ENCODE measurements around the gene PNMA8B. TPM values are rescaled to one million over a fixed set of nuclear protein-coding genes. Genes with fewer than 3 reads are reported as not detected.
"Not testable (repeated sequence)": the region's sequence is repeated elsewhere in the genome, so short reads cannot be mapped to it uniquely, and the experiment has no call there.

The PNMA8B gene
- total RNA-seq, 4 donors from 2014 or later, result 1.8 to 3.2 (median 2.8) TPM

- no peaks in the 10 kb centered on the region for H3K9me3 ChIP-seq
- H3K27ac ChIP-seq, result no peak overlapping the region
- H3K4me3 ChIP-seq, result no peak overlapping the region
- TF ChIP-seq POLR2AphosphoS5 (IDR thresholded peaks at IDR 0.05) (no peak), CTCF (IDR thresholded peaks at IDR 0.05) (no peak), EP300 (IDR thresholded peaks at IDR 0.05) (no peak), POLR2A (IDR thresholded peaks at IDR 0.05) (no peak)
- DNase-seq (ENCODE audit: low spot score in 2 of 2), result no peak
- H3K27me3 ChIP-seq, result no peaks in the 10 kb centered on the region
- WGBS, result 90% methylated on average over 4 of the region's 4 CpGs
- peaks cover 18% of the 10 kb centered on the region for H3K4me1 ChIP-seq
- no peaks in the 10 kb centered on the region for H3K36me3 ChIP-seq
These were observed 15.6 kb upstream of the PNMA8B start for GRCh38 chr19:46511237-46511636.

- 63% methylated on average over 2 of the region's 2 CpGs for WGBS
- H3K36me3 ChIP-seq, result no peaks in the 10 kb centered on the region
- TF ChIP-seq EP300 (IDR thresholded peaks at IDR 0.05), result no peak
These were observed 12.5 kb upstream of the PNMA8B start for GRCh38 chr19:46508206-46508605.

GRCh38 chr19:46503848-46504453 lies 8.3 kb upstream of the PNMA8B start:
- Histone ChIP-seq H3K27ac (no peak overlapping the region), H3K9me3 (no peaks in the 10 kb centered on the region), H3K27me3 (no peaks in the 10 kb centered on the region), H3K4me1 (no peaks in the 10 kb centered on the region), H3K4me3 (no peak overlapping the region), H3K36me3 (no peaks in the 10 kb centered on the region)
- 72% methylated on average over 17 of the region's 17 CpGs for WGBS
- no peak for TF ChIP-seq CTCF (IDR thresholded peaks at IDR 0.05)
- TF ChIP-seq POLR2A (IDR thresholded peaks at IDR 0.05), result no peak
- no peak for TF ChIP-seq EP300 (IDR thresholded peaks at IDR 0.05)
- TF ChIP-seq POLR2AphosphoS5 (IDR thresholded peaks at IDR 0.05), result no peak
- no peak for DNase-seq (ENCODE audit: low spot score in 2 of 2)

More at GRCh38 chr19:46508206-46508605, 12.5 kb upstream of the PNMA8B start:
- Histone ChIP-seq H3K9me3 (no peaks in the 10 kb centered on the region), H3K4me1 (peaks cover 6% of the 10 kb centered on the region), H3K4me3 (no peak overlapping the region), H3K27me3 (no peaks in the 10 kb centered on the region), H3K27ac (no peak overlapping the region)
- no peak for DNase-seq (ENCODE audit: low spot score in 2 of 2)

- Histone ChIP-seq H3K4me3 (no peak overlapping the region), H3K9me3 (no peaks in the 10 kb centered on the region), H3K27ac (no peak overlapping the region), H3K27me3 (no peaks in the 10 kb centered on the region), H3K36me3 (no peaks in the 10 kb centered on the region), H3K4me1 (no peaks in the 10 kb centered on the region)
- 96% methylated on average over 5 of the region's 5 CpGs for WGBS
- TF ChIP-seq POLR2A (IDR thresholded peaks at IDR 0.05) (no peak), EP300 (IDR thresholded peaks at IDR 0.05) (no peak), CTCF (IDR thresholded peaks at IDR 0.05) (no peak), POLR2AphosphoS5 (IDR thresholded peaks at IDR 0.05) (no peak)
- no peak for DNase-seq (ENCODE audit: low spot score in 2 of 2)
These were observed 7.2 kb upstream of the PNMA8B start for GRCh38 chr19:46502891-46503290.

- no peak for DNase-seq (ENCODE audit: low spot score in 2 of 2)
- Histone ChIP-seq H3K9me3 (no peaks in the 10 kb centered on the region), H3K4me1 (peaks cover 11% of the 10 kb centered on the region), H3K27ac (no peak overlapping the region), H3K27me3 (no peaks in the 10 kb centered on the region), H3K36me3 (no peaks in the 10 kb centered on the region), H3K4me3 (no peak overlapping the region)
- 65% methylated on average over 4 of the region's 4 CpGs for WGBS
- no peak for TF ChIP-seq CTCF (IDR thresholded peaks at IDR 0.05)
- no peak for TF ChIP-seq EP300 (IDR thresholded peaks at IDR 0.05)
- TF ChIP-seq POLR2A (IDR thresholded peaks at IDR 0.05), result no peak
- no peak for TF ChIP-seq POLR2AphosphoS5 (IDR thresholded peaks at IDR 0.05)
These were observed 4.0 kb upstream of the PNMA8B start for GRCh38 chr19:46499692-46500091.

GRCh38 chr19:46497773-46498172 lies 2.1 kb upstream of the PNMA8B start:
- Histone ChIP-seq H3K4me3 (no peak overlapping the region), H3K4me1 (peaks cover 30% of the 10 kb centered on the region), H3K9me3 (no peaks in the 10 kb centered on the region), H3K27me3 (peaks cover 5% of the 10 kb centered on the region), H3K27ac (no peak overlapping the region), H3K36me3 (no peaks in the 10 kb centered on the region)
- 79% methylated on average over 8 of the region's 8 CpGs for WGBS
- TF ChIP-seq POLR2A (IDR thresholded peaks at IDR 0.05), result no peak
- no peak for TF ChIP-seq EP300 (IDR thresholded peaks at IDR 0.05)
- TF ChIP-seq CTCF (IDR thresholded peaks at IDR 0.05), result no peak
- no peak for TF ChIP-seq POLR2AphosphoS5 (IDR thresholded peaks at IDR 0.05)
- DNase-seq (ENCODE audit: low spot score in 2 of 2), result no peak

- H3K27me3 ChIP-seq; H3K9me3 ChIP-seq; H3K27ac ChIP-seq; H3K36me3 ChIP-seq; DNase-seq (ENCODE audit: low spot score in 2 of 2); H3K4me3 ChIP-seq: not testable (repeated sequence)
- H3K4me1 ChIP-seq, result peaks cover 39% of the 10 kb centered on the region
- WGBS, result 75% methylated on average over 4 of the region's 4 CpGs
These were observed 1.2 kb upstream of the PNMA8B start for GRCh38 chr19:46496886-46497285.
